Testis (tissue), 3 donors: ENCODE measurements around the gene COQ7. TPM values are rescaled to one million over a fixed set of nuclear protein-coding genes. Genes with fewer than 3 reads are reported as not detected.

Experiments used
- DNase-seq: peaks from one replicate; pipeline ENCODE4 v3.0.0-alpha.2; 2019
- H3K27ac ChIP-seq, 2 donors: fragments of 200-600 bp; sonication (generic); one replicate each; pipeline ENCODE4 v1.5.1; 2019
- H3K27me3 ChIP-seq: fragments of 200-600 bp; sonication (generic); one replicate; pipeline ENCODE4 v1.5.1; 2019
- H3K36me3 ChIP-seq: fragments of 200-600 bp; sonication (generic); one replicate; pipeline ENCODE4 v1.5.1; 2017; ENCODE audit warnings: low read depth; ENCODE audit errors: missing control alignments
- H3K4me1 ChIP-seq: fragments of 200-600 bp; sonication (generic); one replicate; pipeline ENCODE4 v1.5.1; 2019
- H3K4me3 ChIP-seq, 2 donors: fragments of 200-600 bp; sonication (generic); one replicate each; pipeline ENCODE4 v1.5.1; 2017 to 2019
- H3K9me3 ChIP-seq: fragments of 200-600 bp; sonication (generic); one replicate; pipeline ENCODE4 v1.5.1; 2017
- POLR2A ChIP-seq: fragments of 450-650 bp; IDR thresholded peaks from one replicate; pipeline ENCODE4 v1.6.1; 2017; ENCODE audit warnings: antibody characterized with exemption, mild to moderate bottlenecking, moderate library complexity
- WGBS, 2 donors: methylation state at CpG; one replicate each; pipeline ENCODE4 v1.1.5; 2018; 5-methylcytosine and 5-hydroxymethylcytosine counted together
- intact Hi-C: fragments of 100-400 bp; cut with DNase I; formaldehyde crosslinking; loops from one replicate; pipeline ENCODE4 v1.15.1; 2023; ENCODE audit warnings: low total_unique reads
- polyA plus RNA-seq: library from polyadenylated mRNA; stranded (reverse); fragments of 350-450 nt; fragmentation: Illumina TruSeq; extraction: RNeasy Lipid Tissue Mini Kit (QIAGEN cat#74804); gene quantifications from one replicate; pipeline ENCODE4 v1.2.3, GENCODE V29; 2014; ENCODE audit warnings: low read depth, low replicate concordance; ENCODE audit not compliant: insufficient read depth
- total RNA-seq, 2 donors: library from RNA; depleted of rRNA; stranded (reverse); fragments of >200 nt; gene quantifications; one replicate each; pipeline ENCODE4 v1.2.3, GENCODE V29; 2016
- TF ChIP-seq, protein P1 (sequence below), 3 experiments: fragments of 450-650 bp in 2 of 3; fragments of 200-600 bp in 1 of 3; sonication (generic) in 1 of 3; IDR thresholded peaks; one replicate each; pipeline ENCODE4 v1.5.1; 2016 to 2019; ENCODE audit warnings: antibody characterized with exemption in 3 of 3, mild to moderate bottlenecking in 2 of 3, moderate library complexity in 1 of 3

Gene COQ7
- total and polyA plus RNA-seq, 3 donors from 2014 or later: 42.0 to 58.4 (median 53.6) TPM

DNA sequence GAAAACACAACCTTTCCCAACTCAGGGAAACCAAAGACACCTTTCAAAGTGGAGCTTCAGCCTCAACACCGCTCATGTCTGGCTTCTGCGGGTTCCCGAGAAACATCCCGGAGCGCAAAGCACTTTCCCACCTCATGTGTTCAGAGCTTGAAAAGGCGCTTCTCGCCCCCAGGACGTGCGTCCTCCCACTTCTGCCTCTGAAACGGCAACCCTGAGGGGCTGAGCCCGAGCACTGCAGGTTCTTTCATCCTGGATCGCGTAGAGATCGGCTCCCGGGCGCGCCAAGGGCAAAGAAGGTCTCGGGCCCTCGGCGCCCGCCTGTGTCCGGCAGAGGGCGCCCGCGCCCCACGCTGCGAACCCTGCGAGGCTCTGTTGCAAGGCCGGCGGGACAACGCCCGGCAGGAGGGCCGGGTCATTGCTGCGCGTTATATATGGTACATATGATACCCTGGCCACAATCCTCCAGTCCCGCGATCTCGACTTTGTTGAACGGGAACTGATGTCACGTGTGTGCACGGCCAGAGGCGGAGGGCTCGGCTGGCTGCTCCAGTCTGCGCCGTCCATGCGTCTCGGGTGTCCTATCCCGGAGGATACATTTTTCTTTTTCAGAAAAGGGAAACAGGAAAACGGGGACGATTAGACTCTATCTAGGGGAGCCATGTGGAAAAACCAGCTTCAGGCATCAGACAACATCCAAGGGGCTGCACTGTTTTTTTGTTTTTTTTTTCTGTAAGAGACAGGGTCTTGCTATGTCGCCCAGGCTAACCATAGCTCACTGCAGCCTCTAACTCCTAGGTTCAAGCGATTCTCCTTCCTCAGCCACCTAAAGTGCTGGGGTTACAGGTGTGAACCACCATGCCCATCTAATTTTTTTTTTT, 19.1 kb downstream of the COQ7 start:
- intact Hi-C loops: loop anchor here (5.0 to 10.0 kb wide), 2 partner anchors 78 to 291 kb away; partner anchors contain the start of gene SYT17
- H3K27ac ChIP-seq: no peak overlapping the region
- TF ChIP-seq POLR2A: no peak
- TF ChIP-seq, protein P1, sequence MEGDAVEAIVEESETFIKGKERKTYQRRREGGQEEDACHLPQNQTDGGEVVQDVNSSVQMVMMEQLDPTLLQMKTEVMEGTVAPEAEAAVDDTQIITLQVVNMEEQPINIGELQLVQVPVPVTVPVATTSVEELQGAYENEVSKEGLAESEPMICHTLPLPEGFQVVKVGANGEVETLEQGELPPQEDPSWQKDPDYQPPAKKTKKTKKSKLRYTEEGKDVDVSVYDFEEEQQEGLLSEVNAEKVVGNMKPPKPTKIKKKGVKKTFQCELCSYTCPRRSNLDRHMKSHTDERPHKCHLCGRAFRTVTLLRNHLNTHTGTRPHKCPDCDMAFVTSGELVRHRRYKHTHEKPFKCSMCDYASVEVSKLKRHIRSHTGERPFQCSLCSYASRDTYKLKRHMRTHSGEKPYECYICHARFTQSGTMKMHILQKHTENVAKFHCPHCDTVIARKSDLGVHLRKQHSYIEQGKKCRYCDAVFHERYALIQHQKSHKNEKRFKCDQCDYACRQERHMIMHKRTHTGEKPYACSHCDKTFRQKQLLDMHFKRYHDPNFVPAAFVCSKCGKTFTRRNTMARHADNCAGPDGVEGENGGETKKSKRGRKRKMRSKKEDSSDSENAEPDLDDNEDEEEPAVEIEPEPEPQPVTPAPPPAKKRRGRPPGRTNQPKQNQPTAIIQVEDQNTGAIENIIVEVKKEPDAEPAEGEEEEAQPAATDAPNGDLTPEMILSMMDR (IDR thresholded peaks at IDR 0.05): peak; percentile 84 to 96 (median 93)
- H3K27me3 ChIP-seq: no peaks in the 10 kb centered on the region
- H3K4me1 ChIP-seq: peaks cover 8% of the 10 kb centered on the region
- 6 to 9% methylated on average over 22 to 52 of the region's 52 CpGs for WGBS, 2 donors
- peak overlapping the region; percentile 19 to 43 for H3K4me3 ChIP-seq
- peak; percentile 88 for DNase-seq
- H3K9me3 ChIP-seq: no peaks in the 10 kb centered on the region
- no peaks in the 10 kb centered on the region for H3K36me3 ChIP-seq

DNA sequence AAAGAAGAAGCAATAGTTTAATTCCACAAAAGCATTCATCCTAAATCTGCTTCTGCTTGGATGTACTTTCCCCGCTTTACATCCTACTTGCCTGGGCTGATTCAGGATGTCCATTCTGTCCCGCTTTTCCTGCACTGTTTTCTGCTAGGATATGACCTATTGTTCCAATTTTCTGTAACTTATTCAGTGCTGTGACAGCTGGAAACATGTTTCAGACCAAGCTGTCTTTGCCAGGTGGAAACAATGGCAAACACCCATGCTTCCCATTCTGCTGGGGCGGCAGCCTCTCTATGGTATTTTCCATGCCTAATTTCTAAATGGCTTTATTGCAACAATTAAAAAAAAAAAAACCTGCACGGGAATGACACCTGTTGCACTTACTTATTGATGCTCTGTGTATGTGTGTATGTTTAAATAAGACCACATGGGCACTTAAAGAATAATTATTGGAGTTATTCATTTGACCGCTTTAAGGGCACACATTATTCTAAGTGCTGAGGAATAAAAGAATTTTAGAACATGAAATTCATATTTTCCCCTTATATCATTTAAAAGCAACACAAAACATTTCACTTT, 21.0 kb downstream of the COQ7 start:
- Histone ChIP-seq H3K27ac (no peak overlapping the region), H3K36me3 (no peaks in the 10 kb centered on the region), H3K4me3 (no peak overlapping the region), H3K4me1 (peaks cover 8% of the 10 kb centered on the region), H3K9me3 (no peaks in the 10 kb centered on the region), H3K27me3 (no peaks in the 10 kb centered on the region)
- intact Hi-C loops: loop anchor here (5.0 to 10.0 kb wide), 2 partner anchors 76 to 289 kb away; partner anchors contain the start of gene SYT17
- no peak for DNase-seq
- 78 to 87% methylated on average over 5 of the region's 5 CpGs for WGBS, 2 donors
- TF ChIP-seq, protein P1 (IDR thresholded peaks at IDR 0.05): no peak
- TF ChIP-seq POLR2A: no peak

DNA sequence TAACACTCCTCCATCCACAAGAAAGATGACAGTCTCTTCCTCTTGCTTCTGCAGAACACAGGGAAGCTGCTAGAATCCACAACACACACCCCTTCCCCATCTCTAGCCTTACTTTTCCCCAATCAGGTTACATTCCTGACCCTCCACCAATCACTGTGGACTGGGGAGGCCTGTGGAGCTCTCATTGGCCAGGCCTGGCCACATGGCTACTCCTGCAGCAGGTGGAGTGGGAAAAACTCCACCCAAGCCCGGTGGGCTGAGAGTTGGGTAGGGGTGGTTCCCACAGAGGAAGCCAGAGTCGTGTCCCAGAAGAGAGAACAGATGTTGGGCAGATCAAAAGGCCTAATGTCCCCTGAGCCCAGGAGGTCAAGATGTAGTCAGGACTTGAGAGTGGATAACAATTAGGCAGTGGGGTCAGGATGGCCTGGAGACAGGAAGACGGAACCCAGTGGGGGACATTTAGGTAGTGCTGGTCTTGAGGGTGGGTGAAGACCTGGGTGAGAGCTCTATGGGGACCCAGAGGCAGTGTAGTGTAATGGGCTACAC, 22.1 kb downstream of the COQ7 start:
- H3K9me3 ChIP-seq: no peaks in the 10 kb centered on the region
- 75% methylated on average over 3 of the region's 3 CpGs for whole genome bisulfite sequencing, 2 donors
- H3K27me3 ChIP-seq: no peaks in the 10 kb centered on the region
- no peaks in the 10 kb centered on the region for H3K36me3 ChIP-seq
- intact Hi-C loops: loop anchor here (5.0 to 10.0 kb wide), 2 partner anchors 75 to 288 kb away; partner anchors contain the start of gene SYT17
- H3K4me1 ChIP-seq: peaks cover 8% of the 10 kb centered on the region
- H3K4me3 ChIP-seq: no peak overlapping the region
- DNase-seq: no peak
- no peak overlapping the region for H3K27ac ChIP-seq
- TF ChIP-seq POLR2A: no peak
- TF ChIP-seq, protein P1 (IDR thresholded peaks at IDR 0.05): no peak

DNA sequence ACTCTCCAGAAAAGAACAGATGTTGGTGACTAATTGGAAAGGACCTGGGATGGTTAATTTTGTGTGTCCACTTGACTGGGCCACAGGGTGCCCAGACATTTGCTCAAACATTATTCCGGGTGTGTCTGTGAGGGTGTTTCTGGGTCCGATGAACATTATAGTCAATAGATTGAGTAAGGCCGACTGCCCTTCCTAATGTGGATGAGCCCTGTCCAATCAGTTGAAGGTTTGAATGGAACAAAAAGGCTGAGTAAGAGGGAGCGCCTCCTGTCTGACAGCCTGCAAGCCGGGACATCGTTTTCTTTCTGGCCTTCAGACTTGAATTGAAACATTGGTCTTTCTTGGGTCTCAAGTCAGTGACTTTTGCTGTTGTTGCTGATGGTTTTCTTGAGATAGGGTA, 23.5 kb downstream of the COQ7 start:
- intact Hi-C loops: no loop called here
- H3K36me3 ChIP-seq: no peaks in the 10 kb centered on the region
- DNase-seq: no peak
- H3K27ac ChIP-seq: no peak overlapping the region
- no peaks in the 10 kb centered on the region for H3K9me3 ChIP-seq
- TF ChIP-seq, protein P1 (IDR thresholded peaks at IDR 0.05): no peak
- TF ChIP-seq POLR2A: no peak
- H3K4me3 ChIP-seq: no peak overlapping the region
- 87 to 93% methylated on average over 6 of the region's 6 CpGs for WGBS, 2 donors
- peaks cover 5% of the 10 kb centered on the region for H3K4me1 ChIP-seq
- H3K27me3 ChIP-seq: no peaks in the 10 kb centered on the region
